T-cell (primary cell): ENCODE results near the gene C1R. TPM values are rescaled to one million over a fixed set of nuclear protein-coding genes. Genes with fewer than 3 reads are reported as not detected.
A peak's percentile ranks its signal among the peaks of the same experiment; 100 is the strongest.

Source experiments
- ATAC-seq, 4 experiments: fragments of 200-7000 bp in 3 of 4; fragments of 150-1000 bp in 1 of 4; cut with Tn5 transposase; replicated peaks in 1 of 4; 1 replicate in 3 of 4; 2 replicates in 1 of 4; pipeline ENCODE4 v1.10.0; 2021; ENCODE audit warnings: moderate library complexity in 3 of 4, mild to moderate bottlenecking in 2 of 4, moderate number of reproducible peaks in 1 of 4
- CTCF ChIA-PET, 2 donors: fragments of 300-600 bp; sonication (Branson Sonifier 250); formaldehyde crosslinking; loops; one replicate each; lab custom pipeline; 2022; ENCODE audit warnings: antibody characterized with exemption in 2 of 2; lab: Charles Lee
- POLR2A ChIA-PET, 2 donors: fragments of 300-600 bp; sonication (Branson Sonifier 250); formaldehyde crosslinking; loops; one replicate each; lab custom pipeline; 2022; ENCODE audit warnings: antibody characterized with exemption in 2 of 2; lab: Charles Lee
- DNase-seq, 35 experiments: peaks; one replicate each; pipeline versions ENCODE4 v3.0.0 to v3.0.0-alpha.2; 2013 to 2023
- H3K27ac ChIP-seq: one replicate; pipeline ENCODE4 v1.5.1; 2013; ENCODE audit warnings: low read length
- H3K27me3 ChIP-seq, 2 experiments: replicated peaks in 1 of 2; 1 replicate in 1 of 2; 2 replicates in 1 of 2; pipeline versions ENCODE4 v1.6.1 to v1.7.0; 2013; ENCODE audit warnings: low read length in 1 of 2, mixed read lengths in 1 of 2; ENCODE audit not compliant: control insufficient read depth in 2 of 2, insufficient read depth in 2 of 2; ENCODE audit errors: extremely low read depth in 1 of 2
- H3K36me3 ChIP-seq, 2 donors: 1 replicate in 1 of 2; 2 replicates in 1 of 2; pipeline versions ENCODE4 v1.6.1 to v1.7.0; 2013; ENCODE audit warnings: low read length in 1 of 2; ENCODE audit not compliant: control insufficient read depth in 2 of 2, insufficient read depth in 1 of 2; ENCODE audit errors: extremely low read depth in 1 of 2
- H3K4me1 ChIP-seq, 2 experiments: 1 replicate in 1 of 2; 2 replicates in 1 of 2; pipeline versions ENCODE4 v1.6.1 to v1.7.0; 2013; ENCODE audit warnings: low read length in 2 of 2, mixed read lengths in 1 of 2; ENCODE audit not compliant: insufficient read depth in 2 of 2, control insufficient read depth in 1 of 2; ENCODE audit errors: extremely low read depth in 1 of 2
- H3K4me3 ChIP-seq, 2 donors: 1 replicate in 1 of 2; 2 replicates in 1 of 2; pipeline versions ENCODE4 v1.5.1 to v1.7.0; 2013; ENCODE audit warnings: mild to moderate bottlenecking in 2 of 2, low read length in 1 of 2, moderate library complexity in 1 of 2; ENCODE audit not compliant: control insufficient read depth in 1 of 2; ENCODE audit errors: extremely low read depth in 1 of 2
- H3K9me3 ChIP-seq: 2 replicates; pipeline ENCODE4 v1.7.0; 2013
- H3K27ac Mint-ChIP-seq, 2 donors: one replicate each; pipeline ENCODE4 v1.8.0; 2020 to 2021; ENCODE audit warnings: mild to moderate bottlenecking in 2 of 2, mixed read lengths in 2 of 2
- H3K27me3 Mint-ChIP-seq, 2 donors: one replicate each; pipeline ENCODE4 v1.8.0; 2021 to 2022; ENCODE audit warnings: mixed read lengths in 2 of 2
- H3K36me3 Mint-ChIP-seq: one replicate; pipeline ENCODE4 v1.8.0; 2021; ENCODE audit warnings: mixed read lengths
- H3K4me1 Mint-ChIP-seq, 3 donors: one replicate each; pipeline ENCODE4 v1.8.0; 2020 to 2022; ENCODE audit warnings: mixed read lengths in 3 of 3, mild to moderate bottlenecking in 1 of 3
- H3K4me3 Mint-ChIP-seq, 3 donors: one replicate each; pipeline ENCODE4 v1.8.0; 2020 to 2022; ENCODE audit warnings: mild to moderate bottlenecking in 3 of 3, mixed read lengths in 3 of 3, moderate library complexity in 3 of 3
- H3K9me3 Mint-ChIP-seq, 3 donors: one replicate each; pipeline ENCODE4 v1.8.0; 2020 to 2022; ENCODE audit warnings: mixed read lengths in 3 of 3
- WGBS: methylation state at CpG from one replicate; pipeline ENCODE4 v1.1.5; 2013; ENCODE audit warnings: missing lambda C conversion rate; ENCODE audit not compliant: insufficient coverage; 5-methylcytosine and 5-hydroxymethylcytosine counted together
- total RNA-seq, 35 experiments: library from RNA in 6 of 35; stranded (reverse) in 6 of 35; fragments of 120-200 nt in 1 of 35; gene quantifications; one replicate each; pipeline versions ENCODE4 v1.2.1 to v1.2.4 and lab custom pipeline; 2013 to 2026

The C1R gene
- 1 to 10 TPM; 2.2 to 5.9 (median 3.6) TPM for total RNA-seq
- 4.4 TPM for total RNA-seq (2013)
- 0 to 2.9 (median 1.2) reads per million in 29 experiments for total RNA-seq (lab: John Stamatoyannopoulos, UW)

DNA sequence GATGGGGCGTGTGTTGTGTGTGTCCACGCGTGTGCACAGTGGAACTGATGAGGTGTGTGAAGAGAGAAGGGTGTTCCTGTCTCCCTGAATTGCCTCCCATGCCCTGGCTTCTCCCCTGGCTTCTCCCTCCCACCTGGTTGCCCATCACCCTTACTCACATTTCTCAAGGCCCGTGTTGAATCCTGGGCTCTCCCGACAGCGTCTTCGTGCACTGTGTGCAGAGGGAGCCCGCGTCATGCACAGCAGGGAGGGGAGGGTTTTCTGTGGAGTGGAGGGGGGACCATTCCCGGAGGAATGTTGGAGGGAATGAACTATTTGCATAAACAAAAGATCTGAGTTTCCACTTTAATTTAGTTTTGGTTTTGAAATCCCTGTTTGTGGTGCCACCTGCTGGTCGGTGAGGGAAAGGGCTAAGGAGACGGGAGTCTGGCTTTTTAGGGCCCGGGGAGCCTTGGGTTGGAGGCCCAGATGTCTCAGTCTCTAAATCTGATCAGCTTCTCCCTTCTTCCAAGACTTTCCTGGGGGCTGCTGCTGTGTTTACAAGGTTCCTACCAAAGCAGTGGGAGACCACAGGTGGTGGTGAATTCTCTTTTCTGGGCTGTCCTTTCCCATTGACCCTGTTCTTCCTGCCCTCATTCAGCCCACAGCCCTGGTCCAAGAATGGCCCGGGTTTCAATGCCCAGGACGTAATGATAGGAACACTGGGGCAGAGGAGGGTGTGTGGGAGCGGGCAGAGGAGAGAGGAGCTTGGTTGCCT lies at the start of gene C1R:
C1R (minus strand) TSS at position 217 of the 757 bp plus-strand sequence; CDS start at position 160, 57 bp downstream.
- ChIA-PET CTCF (interaction anchor here (0.6 to 1.3 kb wide), 6 partner anchors 10 to 223 kb away, joined by 3 to 5 read pairs (median 4); no protein-coding TSS in a partner anchor), POLR2A (interaction anchor here in 1 of 2 donors (0.6 kb wide), 1 partner anchor 167 kb away, joined by 3 read pairs; no protein-coding TSS in a partner anchor)
- 0% methylated on average over 2 of the region's 16 CpGs for WGBS
- Mint-ChIP-seq H3K36me3 (no peaks in the 10 kb centered on the region), H3K4me3 (peak within 1 kb of the TSS; percentile 74 to 80 (median 80)), H3K4me1 (peaks cover 10 to 12% (median 12%) of the 10 kb centered on the region in 3 donors), H3K27me3 (peaks cover 0 to 3% of the 10 kb centered on the region in 2 donors), H3K27ac (peak within 1 kb of the TSS; percentile 66 to 89), H3K9me3 (no peaks in the 10 kb centered on the region)
- H3K36me3 ChIP-seq: no peaks in the 10 kb centered on the region
- peaks cover 0 to 16% of the 10 kb centered on the region in 2 experiments for H3K4me1 ChIP-seq
- no peaks in the 10 kb centered on the region for H3K9me3 ChIP-seq
- DNase-seq (peak in 34 of 35 experiments; percentile 37 to 83 (median 62)), ATAC-seq (peak; percentile 77 to 80 (median 78))
- H3K27ac ChIP-seq: peak within 1 kb of the TSS; percentile 25
- peaks cover 0 to 29% of the 10 kb centered on the region in 2 experiments for H3K27me3 ChIP-seq
- peak within 1 kb of the TSS; percentile 5 to 50 for H3K4me3 ChIP-seq

DNA sequence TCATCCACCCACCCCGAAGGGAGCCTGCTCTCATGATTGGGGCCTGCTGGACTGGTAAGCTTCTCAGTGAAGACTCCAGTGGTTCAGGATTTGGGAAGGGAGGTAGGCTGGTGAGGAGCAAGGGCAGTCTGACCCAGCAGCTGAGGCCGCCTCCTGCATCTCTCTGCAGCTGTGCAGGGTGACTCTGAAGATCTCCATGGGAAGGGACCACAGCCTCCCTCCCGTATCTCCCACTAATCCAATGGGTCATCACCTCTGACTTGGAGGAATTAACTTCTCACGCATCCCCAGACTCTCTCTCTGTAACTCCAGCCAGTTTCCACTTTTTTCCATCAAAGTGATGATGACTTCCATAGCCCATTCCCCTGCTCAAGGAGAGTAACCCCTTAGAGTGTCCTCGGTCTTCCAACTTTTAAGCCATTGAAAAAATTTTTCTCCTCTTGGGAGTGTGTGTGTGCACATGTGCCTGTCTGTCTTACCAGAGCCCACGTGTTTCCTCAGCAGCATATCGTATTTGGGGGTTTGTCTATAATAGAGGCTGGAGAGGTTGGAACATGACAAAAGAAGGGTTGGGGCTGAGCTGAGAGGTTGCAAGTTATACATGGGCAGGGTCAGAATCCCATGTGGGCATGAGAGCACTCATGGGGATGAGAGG lies 49.2 kb upstream of the C1R start:
- POLR2A ChIA-PET: no interaction called here
- CTCF ChIA-PET: interaction anchor here in 1 of 2 donors (0.6 to 1.1 kb wide), 6 partner anchors 10 to 947 kb away, joined by 3 to 4 read pairs (median 3); no protein-coding TSS in a partner anchor
- Mint-ChIP-seq H3K4me3 (no peak overlapping the region), H3K4me1 (peaks cover 0 to 10% (median 2%) of the 10 kb centered on the region in 3 donors), H3K27ac (no peak overlapping the region), H3K27me3 (no peaks in the 10 kb centered on the region), H3K9me3 (no peaks in the 10 kb centered on the region), H3K36me3 (peaks cover 52% of the 10 kb centered on the region)
- H3K36me3 ChIP-seq: peaks cover 12 to 80% of the 10 kb centered on the region in 2 donors
- H3K27me3 ChIP-seq: no peaks in the 10 kb centered on the region
- DNase-seq (no peak), ATAC-seq (no peak)
- 100% methylated on average over 2 of the region's 7 CpGs for WGBS
- no peaks in the 10 kb centered on the region for H3K4me1 ChIP-seq
- H3K9me3 ChIP-seq: no peaks in the 10 kb centered on the region
- H3K27ac ChIP-seq: no peak overlapping the region
- H3K4me3 ChIP-seq: no peak overlapping the region

DNA sequence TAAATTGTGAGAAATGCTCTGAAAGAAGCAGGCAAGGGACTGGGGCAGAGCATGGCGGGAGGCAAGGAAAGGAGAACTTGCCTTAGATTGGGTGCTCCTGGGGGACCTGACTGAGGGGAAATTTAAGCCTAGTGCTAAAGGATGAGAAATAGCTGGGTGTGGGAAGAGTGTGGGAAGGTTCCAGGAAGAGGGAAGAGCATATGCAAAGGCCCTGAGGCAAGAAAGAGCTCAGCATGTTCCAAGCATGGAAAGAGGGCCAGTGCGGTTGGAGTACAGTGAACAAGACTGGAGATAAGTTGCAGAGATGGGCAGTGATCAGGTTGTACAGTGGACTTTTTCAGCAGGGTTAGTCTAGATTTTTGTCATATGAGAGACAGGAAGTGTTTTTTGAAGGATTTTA lies 47.0 kb upstream of the C1R start:
- 100% methylated on average over 2 of the region's 2 CpGs for WGBS
- POLR2A ChIA-PET: interaction anchor here in 1 of 2 donors (0.7 kb wide), 1 partner anchor 1956 kb away, joined by 19 read pairs; no protein-coding TSS in a partner anchor
- no peak overlapping the region for H3K4me3 Mint-ChIP-seq
- Histone ChIP-seq H3K27ac (no peak overlapping the region), H3K36me3 (peaks cover 19 to 85% of the 10 kb centered on the region in 2 donors), H3K4me1 (no peaks in the 10 kb centered on the region), H3K4me3 (no peak overlapping the region), H3K9me3 (no peaks in the 10 kb centered on the region), H3K27me3 (no peaks in the 10 kb centered on the region)
- no peak overlapping the region for H3K27ac Mint-ChIP-seq
- ATAC-seq (no peak), DNase-seq (no peak)
- no peaks in the 10 kb centered on the region for H3K27me3 Mint-ChIP-seq
- peaks cover 65% of the 10 kb centered on the region for H3K36me3 Mint-ChIP-seq
- H3K9me3 Mint-ChIP-seq: no peaks in the 10 kb centered on the region
- H3K4me1 Mint-ChIP-seq: peaks cover 0 to 10% (median 2%) of the 10 kb centered on the region in 3 donors
- CTCF ChIA-PET: no interaction called here

DNA sequence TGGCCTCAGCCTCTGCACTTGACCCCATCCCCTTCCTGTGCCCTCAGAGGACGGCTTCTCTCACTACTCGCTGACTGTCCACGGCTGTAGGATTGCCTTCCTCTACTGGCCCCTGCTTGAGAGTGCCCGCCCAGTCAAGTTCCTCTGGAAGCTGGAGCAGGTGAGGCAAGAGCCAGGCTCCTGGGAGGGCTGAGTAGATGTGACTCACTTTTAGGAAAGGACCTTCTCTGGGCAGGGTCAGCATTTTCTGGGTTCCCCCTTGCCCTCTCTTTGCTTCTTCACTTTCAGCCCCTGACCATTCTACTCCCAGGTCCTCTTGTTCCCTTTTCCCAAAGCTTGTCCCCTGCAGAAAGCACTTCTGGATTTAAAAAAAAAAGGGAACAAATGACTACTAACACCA lies 45.7 kb upstream of the C1R start:
- Mint-ChIP-seq H3K27me3 (no peaks in the 10 kb centered on the region), H3K4me3 (no peak overlapping the region), H3K36me3 (peaks cover 61% of the 10 kb centered on the region), H3K9me3 (no peaks in the 10 kb centered on the region), H3K4me1 (peaks cover 2 to 10% (median 3%) of the 10 kb centered on the region in 3 donors), H3K27ac (no peak overlapping the region)
- CTCF ChIA-PET: no interaction called here
- Histone ChIP-seq H3K4me1 (no peaks in the 10 kb centered on the region), H3K4me3 (no peak overlapping the region), H3K27me3 (no peaks in the 10 kb centered on the region), H3K27ac (no peak overlapping the region), H3K36me3 (peaks cover 16 to 88% of the 10 kb centered on the region in 2 donors), H3K9me3 (no peaks in the 10 kb centered on the region)
- ATAC-seq: no peak
- 92% methylated on average over 2 of the region's 4 CpGs for WGBS
- DNase-seq: no peak
- POLR2A ChIA-PET: no interaction called here

DNA sequence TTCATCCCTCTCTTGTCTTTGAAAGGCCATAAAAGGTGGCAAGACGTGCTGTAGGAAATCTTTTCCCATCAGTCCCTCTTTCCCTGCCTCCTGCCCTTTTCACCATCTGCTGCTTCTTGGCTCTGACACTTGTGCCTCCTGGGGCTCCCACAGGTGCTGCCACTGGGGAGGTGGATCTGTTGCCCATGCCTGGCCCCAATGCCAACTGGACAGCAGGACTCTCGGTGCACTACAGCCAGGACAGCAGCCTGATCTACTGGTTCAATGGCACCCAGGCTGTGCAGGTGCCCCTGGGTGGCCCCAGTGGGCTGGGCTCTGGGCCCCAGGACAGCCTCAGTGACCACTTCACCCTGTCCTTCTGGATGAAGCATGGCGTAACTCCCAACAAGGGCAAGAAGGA lies 44.4 kb upstream of the C1R start:
- H3K27ac ChIP-seq: no peak overlapping the region
- 100% methylated on average over 3 of the region's 3 CpGs for WGBS
- H3K27ac Mint-ChIP-seq: no peak overlapping the region
- no peaks in the 10 kb centered on the region for H3K27me3 ChIP-seq
- DNase-seq (no peak), ATAC-seq (no peak)
- H3K36me3 Mint-ChIP-seq: peaks cover 50% of the 10 kb centered on the region
- H3K4me3 ChIP-seq: no peak overlapping the region
- POLR2A ChIA-PET: no interaction called here
- H3K4me3 Mint-ChIP-seq: no peak overlapping the region
- H3K4me1 ChIP-seq: peaks cover 0 to 8% of the 10 kb centered on the region in 2 experiments
- CTCF ChIA-PET: no interaction called here
- peaks cover 11 to 15% (median 13%) of the 10 kb centered on the region in 3 donors for H3K4me1 Mint-ChIP-seq
- no peaks in the 10 kb centered on the region for H3K9me3 ChIP-seq
- H3K27me3 Mint-ChIP-seq: no peaks in the 10 kb centered on the region
- H3K9me3 Mint-ChIP-seq: no peaks in the 10 kb centered on the region
- peaks cover 16 to 81% of the 10 kb centered on the region in 2 donors for H3K36me3 ChIP-seq

DNA sequence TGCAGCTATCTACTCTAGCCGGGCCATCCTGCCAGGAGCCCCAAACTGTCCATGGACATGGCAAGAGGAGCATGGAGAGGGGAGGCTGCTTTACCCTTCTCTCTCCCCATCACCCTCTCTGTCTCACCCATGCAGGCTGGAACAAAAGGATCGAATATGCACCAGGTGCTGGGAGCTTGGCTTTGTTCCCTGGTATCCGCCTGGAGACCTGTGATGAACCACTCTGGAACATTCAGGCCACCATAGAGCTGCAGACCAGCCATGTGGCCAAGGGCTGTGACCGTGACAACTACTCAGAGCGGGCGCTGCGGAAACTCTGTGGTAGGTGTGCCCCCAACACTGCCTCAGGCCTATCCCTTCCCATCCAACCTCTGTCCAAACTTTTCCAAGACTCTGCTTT lies 43.8 kb upstream of the C1R start:
- no peak overlapping the region for H3K27ac ChIP-seq
- H3K4me3 ChIP-seq: no peak overlapping the region
- H3K9me3 ChIP-seq: no peaks in the 10 kb centered on the region
- Mint-ChIP-seq H3K9me3 (no peaks in the 10 kb centered on the region), H3K27me3 (no peaks in the 10 kb centered on the region), H3K36me3 (peaks cover 44% of the 10 kb centered on the region), H3K4me3 (no peak overlapping the region), H3K4me1 (peaks cover 17 to 21% (median 19%) of the 10 kb centered on the region in 3 donors), H3K27ac (no peak overlapping the region)
- ChIA-PET CTCF (no interaction called here), POLR2A (no interaction called here)
- no peak for ATAC-seq
- no peaks in the 10 kb centered on the region for H3K27me3 ChIP-seq
- peaks cover 0 to 14% of the 10 kb centered on the region in 2 experiments for H3K4me1 ChIP-seq
- WGBS: 100% methylated on average over 6 of the region's 7 CpGs
- no peak for DNase-seq
- H3K36me3 ChIP-seq: peaks cover 16 to 75% of the 10 kb centered on the region in 2 donors
